IMR-90 (cell line): ENCODE results near the gene CAPN9. TPM values are rescaled to one million over a fixed set of nuclear protein-coding genes. Genes with fewer than 3 reads are reported as not detected.
A peak's percentile ranks its signal among the peaks of the same experiment; 100 is the strongest.

ENCODE experiments used
- ATAC-seq: fragments of 200-7000 bp; cut with Tn5 transposase; 2 replicates; pipeline ENCODE4 v1.9.1; 2020; ENCODE audit warnings: low read depth, mild to moderate bottlenecking, moderate library complexity
- BruUV-seq: library from RNA; stranded (reverse); fragments of 400-500 nt; replicated peaks from 2 replicates; lab custom pipeline; 2021; lab: Mats Ljungman, UMichigan
- CTCF ChIA-PET: fragments of 300-600 bp; formaldehyde crosslinking; extraction: SDS; loops from one replicate; lab custom pipeline; 2021; ENCODE audit warnings: antibody characterized with exemption; lab: Yijun Ruan, JAX
- POLR2A ChIA-PET: fragments of 300-600 bp; sonication (Branson Sonifier 250); formaldehyde crosslinking; loops from one replicate; lab custom pipeline; 2022; ENCODE audit warnings: antibody characterized with exemption; ENCODE audit not compliant: unreplicated experiment; lab: Charles Lee
- DNase-seq: peaks from one replicate; pipeline ENCODE4 v3.0.0; 2013
- H2AFZ ChIP-seq: replicated peaks from 2 replicates; pipeline ENCODE3; 2013; ENCODE audit warnings: low read length, mild to moderate bottlenecking; ENCODE audit not compliant: poor library complexity
- H2AK5ac ChIP-seq: 2 replicates; pipeline ENCODE4 v1.6.1; 2013; ENCODE audit warnings: low read depth, low read length, inconsistent platforms
- H2AK9ac ChIP-seq: replicated peaks from 2 replicates; pipeline ENCODE3; 2013; ENCODE audit warnings: mild to moderate bottlenecking, low read depth, low read length, moderate library complexity; ENCODE audit not compliant: poor library complexity
- H2BK120ac ChIP-seq: 2 replicates; pipeline ENCODE4 v1.6.1; 2013; ENCODE audit warnings: low read depth, low read length, inconsistent platforms
- H2BK15ac ChIP-seq: 3 replicates; pipeline ENCODE4 v1.6.1; 2013; ENCODE audit warnings: low read depth, low read length, inconsistent platforms
- H2BK20ac ChIP-seq: 2 replicates; pipeline ENCODE4 v1.6.1; 2013; ENCODE audit warnings: low read depth, mild to moderate bottlenecking, inconsistent platforms, low read length, moderate library complexity
- H2BK5ac ChIP-seq: 2 replicates; pipeline ENCODE4 v1.6.1; 2013; ENCODE audit warnings: mild to moderate bottlenecking, low read depth, low read length, inconsistent platforms; ENCODE audit not compliant: poor library complexity, severe bottlenecking
- H3K14ac ChIP-seq: replicated peaks from 2 replicates; pipeline ENCODE4 v1.6.1; 2013; ENCODE audit warnings: low read depth, low read length, inconsistent platforms
- H3K18ac ChIP-seq: 2 replicates; pipeline ENCODE4 v1.6.1; 2013; ENCODE audit warnings: low read depth, low read length, control low read depth
- H3K23ac ChIP-seq: 2 replicates; pipeline ENCODE4 v1.6.1; 2013; ENCODE audit warnings: low read depth, low read length, inconsistent platforms
- H3K27ac ChIP-seq: 2 replicates; pipeline ENCODE4 v1.5.1; 2013; ENCODE audit warnings: mild to moderate bottlenecking, control low read depth, low read length; ENCODE audit not compliant: insufficient read depth
- H3K27me3 ChIP-seq: 2 replicates; pipeline ENCODE4 v1.6.1; 2013; ENCODE audit warnings: low read length; ENCODE audit not compliant: control insufficient read depth, insufficient read depth
- H3K36me3 ChIP-seq: 2 replicates; pipeline ENCODE4 v1.6.1; 2013; ENCODE audit warnings: low read length, mixed read lengths; ENCODE audit not compliant: control insufficient read depth, insufficient read depth
- H3K4ac ChIP-seq: 2 replicates; pipeline ENCODE4 v1.6.1; 2013; ENCODE audit warnings: low read depth, low read length, inconsistent platforms
- H3K4me1 ChIP-seq: 2 replicates; pipeline ENCODE4 v1.6.1; 2013; ENCODE audit warnings: low read length, mixed read lengths; ENCODE audit not compliant: control insufficient read depth, insufficient read depth
- H3K4me2 ChIP-seq: 2 replicates; pipeline ENCODE4 v1.6.1; 2013; ENCODE audit warnings: low read depth, mild to moderate bottlenecking, control low read depth, low read length, moderate library complexity
- H3K4me3 ChIP-seq: 2 replicates; pipeline ENCODE4 v1.5.1; 2013; ENCODE audit warnings: low read depth, mild to moderate bottlenecking, control low read depth, low read length, moderate library complexity; ENCODE audit not compliant: insufficient read depth
- H3K56ac ChIP-seq: 2 replicates; pipeline ENCODE4 v1.6.1; 2013; ENCODE audit warnings: low read length, inconsistent platforms; ENCODE audit not compliant: insufficient read depth; ENCODE audit errors: extremely low read depth
- H3K79me1 ChIP-seq, 2 experiments: 2 replicates each; pipeline ENCODE4 v1.6.1; 2013; ENCODE audit warnings: low read length in 2 of 2, inconsistent platforms in 1 of 2, low read depth in 1 of 2
- H3K9ac ChIP-seq: 2 replicates; pipeline ENCODE4 v1.6.1; 2013; ENCODE audit warnings: low read depth, low read length, control low read depth
- H3K9me1 ChIP-seq: 2 replicates; pipeline ENCODE4 v1.6.1; 2013; ENCODE audit warnings: low read length, inconsistent platforms; ENCODE audit not compliant: insufficient read depth
- H3K9me3 ChIP-seq: 2 replicates; pipeline ENCODE4 v1.6.1; 2013; ENCODE audit warnings: low read length; ENCODE audit not compliant: control insufficient read depth, insufficient read depth
- H4K20me1 ChIP-seq: 2 replicates; pipeline ENCODE4 v1.6.1; 2013; ENCODE audit warnings: low read length, inconsistent platforms; ENCODE audit not compliant: insufficient read depth
- H4K5ac ChIP-seq: 2 replicates; pipeline ENCODE4 v1.6.1; 2013; ENCODE audit warnings: mild to moderate bottlenecking, low read depth, low read length, control low read depth
- H4K8ac ChIP-seq, 2 experiments: 2 replicates each; pipeline ENCODE4 v1.6.1; 2013; ENCODE audit warnings: low read depth in 2 of 2, low read length in 2 of 2, control low read depth in 1 of 2, inconsistent platforms in 1 of 2
- H4K91ac ChIP-seq: 2 replicates; pipeline ENCODE4 v1.6.1; 2013; ENCODE audit warnings: low read depth, low read length, inconsistent platforms; ENCODE audit not compliant: insufficient read depth
- BHLHE40 ChIP-seq: fragments of 150-350 bp; IDR thresholded peaks from 2 replicates; pipeline ENCODE4 v1.6.1; 2016; ENCODE audit warnings: mild to moderate bottlenecking, low read depth, low read length
- CEBPB ChIP-seq: IDR thresholded peaks from 2 replicates; pipeline ENCODE4 v1.6.1; 2012; ENCODE audit warnings: low read depth, low read length, improper control_type of control experiment
- CHD1 ChIP-seq: IDR thresholded peaks from 2 replicates; pipeline ENCODE4 v1.6.1; 2012; ENCODE audit warnings: low read depth, low read length, improper control_type of control experiment
- FOS ChIP-seq: fragments of 150-350 bp; IDR thresholded peaks from 2 replicates; pipeline ENCODE4 v1.6.1; 2016; ENCODE audit warnings: low read depth, low read length
- MAFK ChIP-seq: IDR thresholded peaks from 2 replicates; pipeline ENCODE4 v1.6.1; 2012; ENCODE audit warnings: low read depth, low read length, improper control_type of control experiment
- MAZ ChIP-seq: IDR thresholded peaks from 2 replicates; pipeline ENCODE4 v1.6.1; 2012; ENCODE audit warnings: low read depth, mild to moderate bottlenecking, low read length, improper control_type of control experiment, moderate library complexity, borderline replicate concordance
- MXI1 ChIP-seq: IDR thresholded peaks from 2 replicates; pipeline ENCODE4 v1.6.1; 2012; ENCODE audit warnings: low read depth, mild to moderate bottlenecking, low read length, moderate library complexity, borderline replicate concordance
- NFE2L2 ChIP-seq: fragments of 150-350 bp; IDR thresholded peaks from 2 replicates; pipeline ENCODE4 v1.6.1; 2016; ENCODE audit warnings: low read depth, mild to moderate bottlenecking, low read length
- POLR2A ChIP-seq: IDR thresholded peaks from 2 replicates; pipeline ENCODE4 v1.6.1; 2012; ENCODE audit warnings: mild to moderate bottlenecking, low read depth, low read length
- RAD21 ChIP-seq: IDR thresholded peaks from 2 replicates; pipeline ENCODE4 v1.6.1; 2012; ENCODE audit warnings: low read length, improper control_type of control experiment
- RCOR1 ChIP-seq: IDR thresholded peaks from 2 replicates; pipeline ENCODE4 v1.6.1; 2012; ENCODE audit warnings: mild to moderate bottlenecking, low read length, improper control_type of control experiment; ENCODE audit not compliant: insufficient replicate concordance
- RFX5 ChIP-seq: IDR thresholded peaks from 2 replicates; pipeline ENCODE4 v1.8.0; 2012; ENCODE audit warnings: low read depth, mild to moderate bottlenecking, low read length, moderate library complexity
- WGBS, 2 experiments: methylation state at CpG; one replicate each; pipeline versions ENCODE4 v1.1.5 to v1.1.7; 2013; ENCODE audit warnings: missing lambda C conversion rate in 2 of 2; ENCODE audit not compliant: insufficient read length in 1 of 2; ENCODE audit errors: extremely low coverage in 2 of 2; 5-methylcytosine and 5-hydroxymethylcytosine counted together
- dilution Hi-C: fragments of 300-500 bp; cut with HindIII; formaldehyde crosslinking; loops from one replicate; pipeline ENCODE4 v1.14.3; 2018; ENCODE audit warnings: low sequenced_read_pairs; ENCODE audit not compliant: unreplicated experiment
- in situ Hi-C: fragments of 300-500 bp; cut with MboI; formaldehyde crosslinking; loops from 3 replicates; pipeline ENCODE4 v1.14.3; 2019; ENCODE audit warnings: low sequenced_read_pairs, inconsistent platforms, mixed read lengths
- intact Hi-C: fragments of 100-400 bp; cut with micrococcal nuclease; formaldehyde crosslinking; loops from 2 replicates; pipeline ENCODE4 v1.10.0; 2022
- polyA plus RNA-seq, 3 experiments: library from polyadenylated mRNA; depleted of rRNA; stranded (reverse); fragments of >200 nt; gene quantifications; 2 replicates each; pipeline ENCODE4 v1.2.3, GENCODE V29; 2012; ENCODE audit warnings: low replicate concordance in 1 of 3
- total RNA-seq: library from RNA; depleted of rRNA; stranded (reverse); fragments of >200 nt; gene quantifications from 2 replicates; pipeline ENCODE4 v1.2.3, GENCODE V29; 2012
- TF ChIP-seq, protein P1 (sequence below): conservative IDR thresholded peaks from 2 replicates; pipeline ENCODE4 v1.5.1; 2012; ENCODE audit warnings: mild to moderate bottlenecking, low read depth, low read length, improper control_type of control experiment
- TF ChIP-seq, protein P2 (sequence below): fragments of 150-350 bp; IDR thresholded peaks from 2 replicates; pipeline ENCODE4 v1.6.1; 2016; ENCODE audit warnings: low read depth, mild to moderate bottlenecking, low read length, moderate library complexity, borderline replicate concordance
- TF ChIP-seq, protein P3 (sequence below): fragments of 150-350 bp; IDR thresholded peaks from 2 replicates; pipeline ENCODE4 v1.6.1; 2017; ENCODE audit warnings: mild to moderate bottlenecking, antibody characterized with exemption, low read length, low read depth

CAPN9 gene
- total and polyA plus RNA-seq, 2 of the 4 experiments (the other 2 are of a cell fraction), result not detected

DNA sequence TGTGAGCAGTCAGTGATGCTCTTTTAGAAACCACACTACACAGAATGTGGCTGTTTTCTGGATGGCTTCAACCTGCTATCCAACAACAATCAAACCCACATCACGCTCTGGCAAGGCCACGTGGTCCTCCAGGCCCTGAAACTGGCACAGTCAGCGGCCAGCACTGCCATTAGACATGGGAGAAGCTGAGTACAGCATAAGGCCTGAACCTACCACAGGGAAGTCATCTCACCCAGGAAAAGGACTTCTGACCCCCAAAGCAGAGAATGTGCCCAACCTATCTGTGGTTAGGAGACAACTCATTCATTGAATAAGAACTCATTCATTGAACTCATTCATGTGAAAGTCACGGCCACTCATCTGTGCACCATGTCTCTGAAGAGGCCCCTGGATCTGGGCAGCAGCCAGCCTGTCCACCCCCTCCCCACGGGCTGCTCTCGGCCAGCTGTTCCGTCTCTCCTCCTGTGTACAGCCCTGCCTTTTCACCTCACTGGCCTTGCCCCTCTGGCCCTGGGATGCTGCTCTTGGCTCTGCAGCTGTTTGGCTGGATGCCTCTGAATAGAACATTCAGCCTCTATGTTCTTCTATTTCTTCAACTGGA lies 80.0 kb downstream of the CAPN9 start:
- Histone ChIP-seq H3K4ac (no peak overlapping the region; the same call in 1 of the 2 replicates), H4K91ac (no peak overlapping the region), H3K4me1 (peaks cover 24% of the 10 kb centered on the region), H2AK5ac (peak overlapping the region; percentile 27; the same call in 1 of the 2 replicates), H4K5ac (no peak overlapping the region), H2AK9ac (peak overlapping the region; percentile 23), H3K18ac (no peak overlapping the region), H2BK20ac (no peak overlapping the region), H3K14ac (0 out of 2 replicates have a peak overlapping the region, but pooled peaks have one; percentile 46), H2BK120ac (no peak overlapping the region; the same call in 1 of the 2 replicates), H2BK15ac (no peak overlapping the region), H2BK5ac (no peak overlapping the region), H3K23ac (no peak overlapping the region), H3K27ac (no peak overlapping the region), H3K27me3 (no peaks in the 10 kb centered on the region), H3K4me2 (no peak overlapping the region), H3K36me3 (no peaks in the 10 kb centered on the region), H3K9me1 (peaks cover 22% of the 10 kb centered on the region; the same call in 1 of the 2 replicates), H4K20me1 (peaks cover 10% of the 10 kb centered on the region; the same call in 1 of the 2 replicates), H3K56ac (no peak overlapping the region), H3K9me3 (no peaks in the 10 kb centered on the region), H4K8ac (no peak overlapping the region), H2AFZ (no peak overlapping the region), H3K79me1 (peaks cover 0 to 3% of the 10 kb centered on the region in 2 experiments; a peak in 3 of 4 replicates), H3K4me3 (no peak overlapping the region), H3K9ac (no peak overlapping the region)
- WGBS, 2 experiments, result 49% methylated on average over 6 of the region's 7 CpGs; no CpG with 5 or more reads in 1 of the 2 experiments
- BruUV-seq, result no TSS peak
- in situ Hi-C loops, result no loop called here
- ATAC-seq, result no peak
- intact Hi-C loops, result no loop called here
- dilution Hi-C loops, result no loop called here
- peak; percentile 41 for DNase-seq
- POLR2A ChIA-PET, result no interaction called here
- CTCF ChIA-PET, result interaction anchor here (0.7 kb wide), 1 partner anchor 74 kb away, joined by 3 read pairs; no protein-coding TSS in a partner anchor
- TF ChIP-seq RCOR1, result no peak
- no peak for TF ChIP-seq CEBPB
- no peak for TF ChIP-seq FOS
- no peak for TF ChIP-seq NFE2L2
- no peak for TF ChIP-seq MAZ
- no peak for TF ChIP-seq RAD21
- no peak for TF ChIP-seq RFX5
- TF ChIP-seq POLR2A, result no peak
- TF ChIP-seq, protein P1, sequence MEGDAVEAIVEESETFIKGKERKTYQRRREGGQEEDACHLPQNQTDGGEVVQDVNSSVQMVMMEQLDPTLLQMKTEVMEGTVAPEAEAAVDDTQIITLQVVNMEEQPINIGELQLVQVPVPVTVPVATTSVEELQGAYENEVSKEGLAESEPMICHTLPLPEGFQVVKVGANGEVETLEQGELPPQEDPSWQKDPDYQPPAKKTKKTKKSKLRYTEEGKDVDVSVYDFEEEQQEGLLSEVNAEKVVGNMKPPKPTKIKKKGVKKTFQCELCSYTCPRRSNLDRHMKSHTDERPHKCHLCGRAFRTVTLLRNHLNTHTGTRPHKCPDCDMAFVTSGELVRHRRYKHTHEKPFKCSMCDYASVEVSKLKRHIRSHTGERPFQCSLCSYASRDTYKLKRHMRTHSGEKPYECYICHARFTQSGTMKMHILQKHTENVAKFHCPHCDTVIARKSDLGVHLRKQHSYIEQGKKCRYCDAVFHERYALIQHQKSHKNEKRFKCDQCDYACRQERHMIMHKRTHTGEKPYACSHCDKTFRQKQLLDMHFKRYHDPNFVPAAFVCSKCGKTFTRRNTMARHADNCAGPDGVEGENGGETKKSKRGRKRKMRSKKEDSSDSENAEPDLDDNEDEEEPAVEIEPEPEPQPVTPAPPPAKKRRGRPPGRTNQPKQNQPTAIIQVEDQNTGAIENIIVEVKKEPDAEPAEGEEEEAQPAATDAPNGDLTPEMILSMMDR, result no peak
- TF ChIP-seq, protein P2, sequence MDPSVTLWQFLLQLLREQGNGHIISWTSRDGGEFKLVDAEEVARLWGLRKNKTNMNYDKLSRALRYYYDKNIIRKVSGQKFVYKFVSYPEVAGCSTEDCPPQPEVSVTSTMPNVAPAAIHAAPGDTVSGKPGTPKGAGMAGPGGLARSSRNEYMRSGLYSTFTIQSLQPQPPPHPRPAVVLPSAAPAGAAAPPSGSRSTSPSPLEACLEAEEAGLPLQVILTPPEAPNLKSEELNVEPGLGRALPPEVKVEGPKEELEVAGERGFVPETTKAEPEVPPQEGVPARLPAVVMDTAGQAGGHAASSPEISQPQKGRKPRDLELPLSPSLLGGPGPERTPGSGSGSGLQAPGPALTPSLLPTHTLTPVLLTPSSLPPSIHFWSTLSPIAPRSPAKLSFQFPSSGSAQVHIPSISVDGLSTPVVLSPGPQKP, result no peak
- TF ChIP-seq, protein P3, sequence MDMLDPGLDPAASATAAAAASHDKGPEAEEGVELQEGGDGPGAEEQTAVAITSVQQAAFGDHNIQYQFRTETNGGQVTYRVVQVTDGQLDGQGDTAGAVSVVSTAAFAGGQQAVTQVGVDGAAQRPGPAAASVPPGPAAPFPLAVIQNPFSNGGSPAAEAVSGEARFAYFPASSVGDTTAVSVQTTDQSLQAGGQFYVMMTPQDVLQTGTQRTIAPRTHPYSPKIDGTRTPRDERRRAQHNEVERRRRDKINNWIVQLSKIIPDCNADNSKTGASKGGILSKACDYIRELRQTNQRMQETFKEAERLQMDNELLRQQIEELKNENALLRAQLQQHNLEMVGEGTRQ, result no peak
- no peak for TF ChIP-seq MXI1
- no peak for TF ChIP-seq BHLHE40
- TF ChIP-seq CHD1, result no peak
- TF ChIP-seq MAFK, result no peak
